ENCODE measurements around the gene WASL.

Gene WASL

DNA sequence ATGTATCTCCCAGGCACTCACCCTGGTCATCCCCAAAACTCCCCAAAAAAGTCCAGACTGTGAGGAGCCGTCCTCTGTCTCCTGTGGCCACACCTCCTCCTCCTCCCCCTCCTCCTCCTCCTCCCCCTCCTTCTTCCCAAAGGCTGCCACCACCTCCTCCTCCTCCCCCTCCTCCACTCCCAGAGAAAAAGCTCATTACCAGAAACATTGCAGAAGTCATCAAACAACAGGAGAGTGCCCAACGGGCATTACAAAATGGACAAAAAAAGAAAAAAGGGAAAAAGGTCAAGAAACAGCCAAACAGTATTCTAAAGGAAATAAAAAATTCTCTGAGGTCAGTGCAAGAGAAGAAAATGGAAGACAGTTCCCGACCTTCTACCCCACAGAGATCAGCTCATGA is 86.0 kb downstream of the WASL start:
- in situ Hi-C loops (cut with HindIII; ENCODE audit: low sequenced_read_pairs), result no loop called here

DNA sequence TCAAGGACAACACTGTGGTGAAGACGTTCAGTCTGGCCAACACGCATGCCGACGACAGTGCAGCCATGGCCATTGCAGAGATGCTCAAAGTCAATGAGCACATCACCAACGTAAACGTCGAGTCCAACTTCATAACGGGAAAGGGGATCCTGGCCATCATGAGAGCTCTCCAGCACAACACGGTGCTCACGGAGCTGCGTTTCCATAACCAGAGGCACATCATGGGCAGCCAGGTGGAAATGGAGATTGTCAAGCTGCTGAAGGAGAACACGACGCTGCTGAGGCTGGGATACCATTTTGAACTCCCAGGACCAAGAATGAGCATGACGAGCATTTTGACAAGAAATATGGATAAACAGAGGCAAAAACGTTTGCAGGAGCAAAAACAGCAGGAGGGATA is 86.5 kb downstream of the WASL start:
- in situ Hi-C loops (cut with HindIII; ENCODE audit: low sequenced_read_pairs), result no loop called here

DNA sequence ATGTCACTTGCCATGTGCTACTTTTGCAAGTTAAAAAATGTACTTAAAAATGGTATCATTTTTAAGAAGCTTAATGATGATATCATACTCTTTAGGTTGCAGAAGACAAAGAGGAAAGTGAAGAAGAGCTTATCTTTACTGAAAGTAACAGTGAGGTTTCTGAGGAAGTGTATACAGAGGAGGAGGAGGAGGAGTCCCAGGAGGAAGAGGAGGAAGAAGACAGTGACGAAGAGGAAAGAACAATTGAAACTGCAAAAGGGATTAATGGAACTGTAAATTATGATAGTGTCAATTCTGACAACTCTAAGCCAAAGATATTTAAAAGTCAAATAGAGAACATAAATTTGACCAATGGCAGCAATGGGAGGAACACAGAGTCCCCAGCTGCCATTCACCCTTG is 87.0 kb downstream of the WASL start:
- in situ Hi-C loops (cut with HindIII; ENCODE audit: low sequenced_read_pairs), result no loop called here

DNA sequence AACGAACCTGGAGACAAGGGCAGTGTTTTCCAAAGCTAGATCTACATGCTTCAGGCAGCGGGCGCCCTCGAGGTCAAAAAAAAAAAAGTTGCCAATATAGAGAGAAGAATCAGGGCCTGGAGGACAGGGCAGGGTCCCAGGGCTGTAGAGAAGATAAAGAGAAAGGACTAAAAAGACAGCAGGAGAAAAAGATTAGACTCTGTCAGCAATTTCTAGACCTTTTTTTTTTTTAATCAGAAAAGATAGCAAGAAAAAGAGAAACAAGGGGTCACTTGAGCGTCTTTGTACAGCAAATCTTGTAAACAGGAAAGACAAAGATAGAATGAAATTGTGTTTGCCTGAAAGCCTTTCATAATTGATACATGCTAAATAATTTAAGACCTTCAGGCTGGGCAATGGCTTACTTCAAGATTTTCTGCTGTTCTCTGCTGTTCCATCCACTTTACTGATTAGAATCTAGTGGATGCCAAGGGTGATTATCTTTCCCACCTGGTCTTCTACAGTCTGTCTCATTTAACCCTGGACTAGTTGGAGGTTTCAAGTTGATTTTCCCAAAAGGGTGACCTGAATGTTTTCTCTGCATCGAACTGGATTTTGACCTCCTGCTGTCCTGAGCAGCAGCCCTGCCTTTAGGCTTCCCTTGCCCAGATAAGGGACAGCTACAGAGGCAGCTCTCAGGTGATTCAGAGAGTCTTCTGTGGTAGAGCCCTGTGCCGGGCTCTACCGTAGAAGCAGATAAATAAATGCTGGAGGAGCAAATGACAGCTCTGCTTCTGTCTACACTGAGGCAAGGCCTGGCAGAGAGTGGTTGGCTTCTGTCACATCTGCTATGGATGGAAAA is 88.1 kb downstream of the WASL start:
- in situ Hi-C loops (cut with HindIII; ENCODE audit: low sequenced_read_pairs), result no loop called here

DNA sequence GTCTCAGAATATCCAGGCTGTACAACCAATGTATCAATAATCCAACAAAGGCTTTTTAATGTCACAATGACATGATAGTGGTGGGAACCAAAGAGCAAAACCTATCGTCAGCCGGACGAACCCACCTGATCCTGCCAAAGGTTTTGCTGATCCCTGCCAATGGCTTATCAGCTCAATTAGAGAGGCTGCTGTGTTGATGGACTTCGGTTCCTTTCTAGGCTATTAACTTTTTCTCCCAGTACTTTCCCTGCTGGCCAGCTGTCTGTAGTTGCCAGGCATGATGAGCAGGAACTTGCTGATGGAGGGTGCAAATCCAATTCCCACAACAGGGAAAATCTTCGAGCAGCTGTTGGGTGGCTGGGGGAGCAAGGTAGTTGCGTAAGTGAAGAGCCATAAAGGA is 90.8 kb downstream of the WASL start:
- in situ Hi-C loops (cut with HindIII; ENCODE audit: low sequenced_read_pairs), result no loop called here

DNA sequence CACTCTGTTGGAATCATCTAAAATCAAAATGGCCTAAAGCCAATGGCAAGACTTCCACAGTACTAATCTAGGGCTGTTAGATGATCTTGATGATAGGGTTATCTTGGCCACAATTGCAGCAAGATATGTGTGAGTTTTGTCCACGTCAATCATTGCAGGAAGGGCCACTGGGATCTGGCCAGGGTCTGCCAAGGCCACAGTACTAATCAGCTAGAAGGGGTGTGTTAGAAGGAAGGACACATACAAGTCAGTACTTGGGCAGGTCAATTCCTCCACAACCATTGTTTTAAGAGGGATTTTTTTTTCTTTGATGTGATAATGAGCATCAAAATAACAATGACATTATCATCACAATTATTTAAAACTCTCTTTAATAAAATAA is 91.5 kb downstream of the WASL start:
- in situ Hi-C loops (cut with HindIII; ENCODE audit: low sequenced_read_pairs), result no loop called here

DNA sequence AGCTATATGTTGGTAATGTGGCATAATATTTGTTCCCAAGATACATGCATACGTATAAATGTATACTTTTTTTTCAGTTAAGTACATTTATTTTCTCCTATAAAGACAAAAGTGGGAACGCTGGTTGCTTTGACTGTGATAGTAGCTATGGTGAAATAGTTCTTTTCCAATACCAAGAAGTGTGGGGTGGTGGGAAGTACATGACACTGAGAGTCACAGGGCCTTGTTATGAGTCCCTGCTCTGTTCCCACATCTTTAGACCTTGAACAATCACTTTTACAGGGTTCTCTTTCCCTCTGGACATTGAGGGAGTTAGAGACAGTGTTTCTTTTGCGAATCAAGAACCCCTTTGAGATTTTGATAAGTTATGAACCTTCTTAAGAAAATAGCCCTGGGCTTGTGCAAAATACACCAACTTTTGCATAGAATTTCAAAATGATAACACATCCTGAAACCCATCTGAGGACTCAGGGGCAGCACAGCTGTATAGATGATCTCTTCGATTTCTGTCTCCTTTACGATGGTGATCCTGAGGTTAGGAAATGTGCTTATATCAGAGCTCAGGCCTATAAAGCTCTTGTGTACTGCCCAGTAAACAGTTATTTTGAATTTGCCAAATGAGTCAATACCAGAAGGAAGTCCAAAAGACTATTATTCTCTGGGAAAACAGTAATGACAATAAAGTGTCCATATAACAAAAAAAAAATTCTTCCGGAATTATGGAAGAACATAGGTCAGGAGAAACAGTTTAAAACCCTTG is 92.1 kb downstream of the WASL start:
- in situ Hi-C loops (cut with HindIII; ENCODE audit: low sequenced_read_pairs), result no loop called here

DNA sequence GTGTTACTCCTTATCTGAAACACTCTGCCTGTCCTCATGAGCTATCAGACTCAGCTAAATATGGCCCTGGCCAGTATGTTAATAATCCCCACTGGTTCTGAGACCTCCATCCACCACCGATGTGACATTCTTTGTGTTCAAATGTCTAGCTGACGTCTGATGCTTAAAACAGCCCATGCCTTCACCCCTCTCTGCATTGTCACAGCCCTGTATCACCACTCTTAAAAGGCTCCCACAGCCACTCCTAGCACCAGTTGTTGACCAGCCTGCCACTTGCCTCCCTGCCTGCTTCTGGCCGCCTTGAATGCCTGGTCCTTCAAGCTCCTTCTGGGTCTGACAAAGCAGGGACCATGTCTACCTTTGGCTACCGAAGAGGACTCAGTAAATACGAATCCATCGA is 93.2 kb downstream of the WASL start, which contains the start of gene LMOD2:
LMOD2 (plus strand) TSS at position 253 of the 400 bp plus-strand sequence; CDS start at position 351, 98 bp downstream.
- in situ Hi-C loops (cut with HindIII; ENCODE audit: low sequenced_read_pairs), result no loop called here

DNA sequence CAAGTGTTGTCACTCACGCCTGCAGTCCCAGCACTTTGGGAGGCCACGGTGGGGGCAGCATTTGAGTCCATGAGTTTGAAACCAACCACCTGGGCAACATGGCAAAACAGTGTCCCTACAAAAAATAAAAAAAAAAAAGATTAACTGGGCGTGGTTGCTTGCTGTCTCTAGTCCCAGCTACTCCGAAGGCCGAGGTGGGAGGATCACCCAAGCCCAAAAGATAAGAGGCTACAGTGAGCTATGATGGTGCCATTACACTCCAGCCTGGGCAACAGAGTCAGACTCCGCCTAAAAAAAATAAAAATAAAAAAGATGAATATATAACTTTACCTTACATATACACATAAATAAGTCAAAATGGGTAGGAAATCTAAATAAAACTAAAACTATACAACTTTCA is 95.6 kb downstream of the WASL start:
- in situ Hi-C loops (cut with HindIII; ENCODE audit: low sequenced_read_pairs), result no loop called here

DNA sequence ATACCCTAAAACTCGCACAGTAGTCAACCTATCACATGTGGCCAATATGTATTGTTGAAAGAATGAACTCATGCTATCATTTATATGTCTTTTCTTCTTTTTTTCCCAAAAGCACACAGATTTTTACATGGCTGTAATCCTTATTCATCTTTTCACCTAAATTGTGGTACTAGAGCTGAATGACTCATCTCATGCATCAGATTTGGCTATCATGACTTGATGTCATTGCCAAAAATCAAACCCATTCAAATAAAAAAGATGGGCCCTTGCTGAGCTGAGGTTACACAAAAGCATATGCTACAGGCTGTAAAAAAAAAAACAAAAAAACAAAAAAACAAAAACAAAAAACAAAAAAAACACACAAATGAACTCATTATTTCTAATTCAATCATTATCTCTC is 96.4 kb downstream of the WASL start:
- in situ Hi-C loops (cut with HindIII; ENCODE audit: low sequenced_read_pairs), result no loop called here

DNA sequence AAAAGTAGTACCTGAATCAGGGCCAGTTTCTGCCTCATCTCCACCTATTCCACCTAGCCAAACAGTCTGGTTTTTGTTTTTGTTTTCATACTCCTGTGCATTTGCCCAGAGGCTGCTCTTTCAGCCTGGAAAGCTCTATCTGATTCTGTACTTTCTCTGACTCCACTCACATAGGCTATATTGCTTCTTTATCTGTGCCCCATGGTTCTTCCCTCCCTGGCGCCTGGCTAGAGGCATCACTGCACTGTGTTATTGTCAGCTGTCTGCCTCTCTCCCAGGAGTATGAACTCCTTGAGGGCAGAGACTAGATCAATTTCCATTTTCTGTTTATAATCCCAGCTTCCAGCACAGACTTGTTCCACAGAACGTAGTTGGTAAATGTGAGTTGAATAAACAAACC is 98.2 kb downstream of the WASL start:
- in situ Hi-C loops (cut with HindIII; ENCODE audit: low sequenced_read_pairs), result no loop called here

DNA sequence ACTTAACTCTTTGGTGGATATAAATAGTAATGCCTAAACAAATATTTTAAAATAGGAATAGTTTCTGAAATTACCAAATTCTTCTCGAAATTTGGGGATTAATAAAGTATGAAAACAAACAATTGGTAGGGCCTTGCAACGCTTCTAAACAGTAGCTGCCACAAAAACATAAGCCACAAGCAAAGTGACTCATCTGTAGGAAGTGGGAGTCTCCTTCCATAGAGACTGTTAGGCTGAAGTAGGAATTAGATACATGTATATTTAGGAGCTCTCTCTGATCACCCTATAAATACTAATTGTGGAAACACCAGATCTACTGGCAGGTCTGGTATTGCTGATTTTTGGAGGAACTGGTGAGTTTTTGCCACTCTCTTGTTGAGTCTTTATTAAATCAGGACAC is 98.8 kb downstream of the WASL start:
- in situ Hi-C loops (cut with HindIII; ENCODE audit: low sequenced_read_pairs), result no loop called here

DNA sequence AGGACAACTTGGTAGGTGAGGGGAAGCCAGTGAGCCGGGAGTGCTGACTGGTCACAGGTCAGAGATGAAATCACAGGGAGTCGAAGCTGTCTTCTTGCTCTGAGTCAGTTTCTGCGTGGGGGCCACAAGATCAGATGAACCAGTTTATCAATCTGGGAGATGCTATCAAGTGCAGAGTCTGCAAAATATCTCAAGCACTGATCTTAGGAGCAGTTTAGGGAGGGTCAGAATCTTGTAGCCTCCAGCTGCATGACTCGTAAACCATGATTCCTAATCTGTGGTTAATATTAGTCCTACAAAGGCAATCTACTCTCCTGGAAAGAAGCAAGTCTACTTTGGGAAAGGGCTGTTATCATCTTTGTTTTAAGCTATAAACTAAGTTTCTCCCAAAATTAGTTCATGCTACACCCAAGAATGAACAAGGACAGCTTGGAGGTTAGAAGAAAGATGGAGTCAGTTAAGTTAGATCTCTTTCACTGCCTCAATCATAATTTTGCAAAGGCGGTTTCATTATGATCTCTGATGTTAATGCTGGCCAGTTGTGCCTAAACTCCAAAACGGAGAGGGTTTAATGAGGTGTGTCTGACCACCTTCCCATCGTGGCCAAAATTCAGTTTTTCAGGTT is 101.6 kb downstream of the WASL start:
- in situ Hi-C loops (cut with HindIII; ENCODE audit: low sequenced_read_pairs), result no loop called here

DNA sequence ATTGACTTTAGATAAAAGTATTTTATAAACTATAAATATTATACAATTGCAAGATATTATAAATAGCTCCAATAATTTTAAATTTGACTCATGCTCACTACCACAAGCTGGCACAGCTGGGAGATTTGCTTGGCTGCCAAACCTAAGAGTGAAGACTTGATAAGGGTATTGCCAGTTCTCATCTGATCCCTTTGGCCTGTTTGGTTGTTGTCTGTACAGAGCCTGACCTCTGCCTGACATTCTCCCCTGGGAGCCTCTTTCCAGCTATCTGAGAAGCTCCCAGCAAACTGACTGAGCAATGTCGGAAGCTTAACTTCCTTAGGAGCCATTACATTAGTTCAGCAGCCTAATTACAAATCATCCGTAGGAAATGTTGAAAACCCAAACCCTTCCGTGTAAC is 103.3 kb downstream of the WASL start:
- in situ Hi-C loops (cut with HindIII; ENCODE audit: low sequenced_read_pairs), result no loop called here

DNA sequence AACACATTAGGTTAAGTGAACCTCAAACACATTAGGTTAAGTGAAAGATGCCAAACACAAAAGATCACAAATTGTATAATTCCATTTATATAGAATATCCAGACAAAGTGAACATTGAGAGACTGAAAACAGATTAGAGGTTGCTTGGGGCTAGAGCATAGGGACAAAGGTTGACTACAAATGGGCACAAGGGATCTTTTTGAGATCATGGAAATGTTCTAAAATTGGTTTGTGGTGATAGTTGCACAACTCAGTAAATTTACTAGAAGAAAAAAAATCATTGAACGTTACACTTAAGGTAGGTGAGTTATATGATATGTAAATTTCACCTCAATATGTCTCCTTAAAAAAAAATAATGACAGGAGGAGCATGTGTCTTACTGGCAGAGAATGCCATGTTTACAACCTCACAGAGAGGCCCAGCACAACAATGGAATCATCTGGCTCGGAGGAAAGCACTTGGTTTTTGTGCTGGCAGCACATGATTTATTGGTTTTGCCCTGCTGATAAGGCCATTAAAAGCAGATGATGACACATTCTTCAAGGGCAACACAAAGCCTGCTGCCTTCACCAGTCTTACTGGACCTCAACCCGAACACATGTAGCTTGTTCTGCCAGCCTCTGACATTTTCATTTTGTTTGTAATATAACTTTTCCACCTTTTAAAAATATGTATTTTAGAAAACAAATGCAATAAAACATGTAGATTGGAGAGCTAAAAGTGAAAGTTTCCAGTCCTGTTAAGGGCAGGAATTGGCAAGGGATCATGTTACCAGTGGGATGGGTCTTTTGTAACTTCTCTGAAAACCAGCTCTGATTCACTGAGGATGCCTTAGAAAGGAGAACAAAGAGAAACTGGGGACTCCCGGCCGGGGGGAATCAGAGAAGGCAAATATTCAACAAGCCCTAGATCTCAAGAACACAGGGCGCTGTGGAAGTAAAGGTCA is 105.0 kb downstream of the WASL start:
- in situ Hi-C loops (cut with HindIII; ENCODE audit: low sequenced_read_pairs), result no loop called here

DNA sequence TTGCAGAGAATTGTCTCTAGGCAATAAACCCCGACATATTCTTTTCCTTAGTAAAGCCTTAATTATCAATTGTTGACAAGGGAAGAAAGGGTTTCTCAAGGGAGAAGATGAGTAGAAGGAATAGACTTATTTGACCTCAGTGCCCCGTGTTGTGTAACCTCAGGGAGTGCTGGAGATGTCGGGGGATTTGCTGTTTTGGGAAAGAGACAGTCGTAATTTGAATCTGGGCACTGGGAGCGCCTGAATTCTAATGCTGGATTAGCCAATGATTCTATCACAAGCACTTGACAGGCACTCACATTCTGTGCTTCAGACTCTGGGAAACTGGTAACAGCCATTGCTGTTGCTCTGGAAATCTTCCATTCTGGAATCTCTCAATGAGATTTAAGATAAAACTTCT is 106.9 kb downstream of the WASL start:
- in situ Hi-C loops (cut with HindIII; ENCODE audit: low sequenced_read_pairs), result no loop called here

DNA sequence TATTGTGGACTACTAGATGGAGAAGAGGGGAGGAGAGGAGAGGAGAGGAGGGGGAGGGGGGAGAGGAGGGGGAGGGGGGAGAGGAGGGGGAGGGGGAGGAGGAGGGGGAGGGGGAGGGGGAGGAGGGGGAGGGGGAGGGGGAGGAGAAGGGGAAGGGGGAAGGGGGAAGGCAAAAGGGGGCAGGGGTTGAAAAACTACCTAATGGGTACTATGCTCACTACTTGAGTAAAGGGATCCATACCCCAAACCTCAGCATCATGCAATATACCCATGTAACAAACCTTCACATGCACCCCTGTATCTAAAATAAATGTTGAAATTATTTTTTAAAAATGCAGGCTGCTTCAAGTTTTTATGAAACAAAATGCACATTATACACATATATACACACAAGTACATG is 108.2 kb downstream of the WASL start:
- in situ Hi-C loops (cut with HindIII; ENCODE audit: low sequenced_read_pairs), result no loop called here

DNA sequence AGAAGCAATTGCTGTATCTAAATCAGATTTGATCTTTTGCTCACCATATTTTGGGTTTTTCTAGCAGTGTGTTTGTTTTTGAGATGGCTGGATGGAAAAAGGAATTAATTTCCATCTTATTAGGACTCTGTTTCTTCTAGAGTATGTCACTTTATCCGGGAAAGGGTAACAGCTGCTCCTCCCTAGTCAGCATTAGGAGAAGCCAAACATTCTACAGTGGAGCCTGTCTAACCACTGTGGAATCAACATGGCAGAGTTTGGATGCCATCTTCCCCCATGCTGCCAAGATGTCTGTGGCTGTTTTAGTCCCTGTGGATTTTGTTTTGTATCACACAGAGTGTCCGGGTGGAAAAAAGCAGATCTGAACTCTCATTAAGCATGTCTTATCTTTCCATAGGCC is 109.2 kb downstream of the WASL start:
- in situ Hi-C loops (cut with HindIII; ENCODE audit: low sequenced_read_pairs), result no loop called here

DNA sequence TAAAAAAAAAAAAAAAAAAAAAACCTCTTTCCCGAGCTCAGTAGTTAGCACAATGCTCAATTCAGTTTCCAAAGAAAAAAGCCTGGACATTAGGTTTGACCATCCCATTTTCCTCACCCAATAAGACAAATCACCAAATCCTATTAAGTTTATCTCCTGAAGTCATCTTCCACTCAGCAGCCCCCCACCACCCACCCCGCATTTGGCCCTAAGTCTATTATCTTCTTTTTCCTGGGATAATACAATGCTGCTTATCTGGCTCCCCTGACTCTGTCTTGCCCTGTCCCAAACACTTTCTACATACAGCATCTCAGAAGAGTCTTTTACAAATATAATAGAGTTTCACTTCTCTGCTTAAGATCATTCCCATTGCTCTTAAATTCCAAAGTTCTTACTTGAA is 110.9 kb downstream of the WASL start:
- in situ Hi-C loops (cut with HindIII; ENCODE audit: low sequenced_read_pairs), result no loop called here

DNA sequence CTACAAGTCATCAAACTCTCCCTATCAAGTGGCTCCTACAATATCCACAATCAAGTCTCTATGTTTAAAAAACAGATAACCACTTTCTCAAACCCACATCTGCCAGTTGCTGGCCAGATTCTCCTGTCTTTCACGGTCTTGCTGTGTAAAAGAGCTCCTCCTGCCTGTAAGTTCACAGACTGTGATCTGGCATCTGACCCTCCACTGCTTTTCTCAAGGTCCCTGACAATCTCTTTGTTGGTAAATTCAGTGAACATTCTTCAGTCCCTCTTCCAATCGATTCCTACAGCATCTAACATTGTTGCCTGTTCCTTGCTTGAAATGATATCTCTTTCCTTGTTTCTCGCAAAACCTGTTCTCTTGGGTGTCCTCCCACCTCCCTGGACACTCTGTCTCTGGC is 111.6 kb downstream of the WASL start:
- in situ Hi-C loops (cut with HindIII; ENCODE audit: low sequenced_read_pairs), result no loop called here
